HG02588 (cell line): Measurements from ENCODE around the gene ATP6V1F.

ENCODE experiments used
- ATAC-seq: cut with Tn5 transposase; IDR thresholded peaks from one replicate; pipeline ENCODE4 v1.9.1; 2021; ENCODE audit warnings: mild to moderate bottlenecking, moderate library complexity; ENCODE audit not compliant: unreplicated experiment

ATP6V1F gene

GRCh38 chr7:128862571-128863432, at the start of gene ATP6V1F:
Gene ATP6V1F (plus strand): TSS chr7:128862856. CDS start chr7:128862905, 49 bp downstream.
- peak; percentile 84 for ATAC-seq

- no peak for ATAC-seq
Measured at GRCh38 chr7:128814499-128814898, 48.2 kb upstream of the ATP6V1F start.

- ATAC-seq: no peak
Measured at GRCh38 chr7:128815289-128815942, 47.2 kb upstream of the ATP6V1F start.

GRCh38 chr7:128818694-128819093, 44.0 kb upstream of the ATP6V1F start:
- no peak for ATAC-seq

- no peak for ATAC-seq
Measured at GRCh38 chr7:128821724-128822123, 40.9 kb upstream of the ATP6V1F start.

- ATAC-seq: no peak
Measured at GRCh38 chr7:128826512-128826911, 36.1 kb upstream of the ATP6V1F start.

- no peak for ATAC-seq
Measured at GRCh38 chr7:128826916-128827247, 35.8 kb upstream of the ATP6V1F start.

- no peak for ATAC-seq
Measured at GRCh38 chr7:128827248-128827958, 35.3 kb upstream of the ATP6V1F start.

- no peak for ATAC-seq
Measured at GRCh38 chr7:128827971-128828711, 34.5 kb upstream of the ATP6V1F start.

GRCh38 chr7:128829391-128830166, 33.1 kb upstream of the ATP6V1F start:
- ATAC-seq: no peak

- no peak for ATAC-seq
Measured at GRCh38 chr7:128830231-128831177, 32.2 kb upstream of the ATP6V1F start, which contains the start of gene FLNC. Gene FLNC (plus strand): TSS chr7:128830406. CDS start chr7:128830638, 232 bp downstream.

GRCh38 chr7:128831178-128831993, 31.3 kb upstream of the ATP6V1F start:
- no peak for ATAC-seq

GRCh38 chr7:128831994-128832879, 30.4 kb upstream of the ATP6V1F start:
- no peak for ATAC-seq

GRCh38 chr7:128832880-128833147, 29.8 kb upstream of the ATP6V1F start:
- ATAC-seq: no peak

GRCh38 chr7:128833148-128833945, 29.3 kb upstream of the ATP6V1F start:
- no peak for ATAC-seq

- ATAC-seq: no peak
Measured at GRCh38 chr7:128833946-128834325, 28.7 kb upstream of the ATP6V1F start.
